GM12873 (cell line): ENCODE results near the gene PGD.

Source experiments
- TF ChIP-seq, protein P1 (sequence below): IDR thresholded peaks from 2 replicates; pipeline ENCODE4 v1.5.1; 2012; ENCODE audit warnings: low read depth, mild to moderate bottlenecking, moderate library complexity, low read length, control low read depth; ENCODE audit not compliant: insufficient read depth; ENCODE audit errors: missing control alignments

The PGD gene

DNA sequence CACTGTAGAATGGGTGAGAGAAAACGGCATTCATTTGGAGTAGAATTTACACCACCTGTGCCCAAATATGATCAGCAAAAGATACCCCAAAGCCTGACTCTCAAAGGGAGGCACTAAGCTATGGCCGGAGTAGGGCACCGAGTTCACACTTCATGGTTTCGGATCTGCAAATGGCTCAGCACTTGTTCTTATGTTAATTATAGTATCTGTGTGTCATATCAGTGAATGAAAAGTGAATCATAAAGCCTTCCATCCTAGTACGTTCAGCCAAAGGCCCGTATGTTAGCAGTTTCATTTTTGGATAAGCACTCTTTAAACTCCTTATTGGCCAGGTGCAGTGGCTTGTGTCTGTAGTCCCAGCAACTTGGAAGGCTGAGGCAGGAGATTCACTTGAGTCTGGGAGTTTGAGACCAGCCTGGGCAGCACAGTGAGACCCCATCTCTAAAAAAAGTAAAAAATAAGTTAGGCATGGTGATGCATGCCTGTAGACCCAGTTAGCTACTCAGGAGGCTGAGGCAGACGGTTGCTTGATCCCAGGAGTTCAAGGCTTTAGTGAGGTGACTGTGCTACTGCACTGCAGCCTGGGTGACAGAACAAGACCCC is 46.0 kb downstream of the PGD start:
- TF ChIP-seq, protein P1, sequence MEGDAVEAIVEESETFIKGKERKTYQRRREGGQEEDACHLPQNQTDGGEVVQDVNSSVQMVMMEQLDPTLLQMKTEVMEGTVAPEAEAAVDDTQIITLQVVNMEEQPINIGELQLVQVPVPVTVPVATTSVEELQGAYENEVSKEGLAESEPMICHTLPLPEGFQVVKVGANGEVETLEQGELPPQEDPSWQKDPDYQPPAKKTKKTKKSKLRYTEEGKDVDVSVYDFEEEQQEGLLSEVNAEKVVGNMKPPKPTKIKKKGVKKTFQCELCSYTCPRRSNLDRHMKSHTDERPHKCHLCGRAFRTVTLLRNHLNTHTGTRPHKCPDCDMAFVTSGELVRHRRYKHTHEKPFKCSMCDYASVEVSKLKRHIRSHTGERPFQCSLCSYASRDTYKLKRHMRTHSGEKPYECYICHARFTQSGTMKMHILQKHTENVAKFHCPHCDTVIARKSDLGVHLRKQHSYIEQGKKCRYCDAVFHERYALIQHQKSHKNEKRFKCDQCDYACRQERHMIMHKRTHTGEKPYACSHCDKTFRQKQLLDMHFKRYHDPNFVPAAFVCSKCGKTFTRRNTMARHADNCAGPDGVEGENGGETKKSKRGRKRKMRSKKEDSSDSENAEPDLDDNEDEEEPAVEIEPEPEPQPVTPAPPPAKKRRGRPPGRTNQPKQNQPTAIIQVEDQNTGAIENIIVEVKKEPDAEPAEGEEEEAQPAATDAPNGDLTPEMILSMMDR, result no peak

DNA sequence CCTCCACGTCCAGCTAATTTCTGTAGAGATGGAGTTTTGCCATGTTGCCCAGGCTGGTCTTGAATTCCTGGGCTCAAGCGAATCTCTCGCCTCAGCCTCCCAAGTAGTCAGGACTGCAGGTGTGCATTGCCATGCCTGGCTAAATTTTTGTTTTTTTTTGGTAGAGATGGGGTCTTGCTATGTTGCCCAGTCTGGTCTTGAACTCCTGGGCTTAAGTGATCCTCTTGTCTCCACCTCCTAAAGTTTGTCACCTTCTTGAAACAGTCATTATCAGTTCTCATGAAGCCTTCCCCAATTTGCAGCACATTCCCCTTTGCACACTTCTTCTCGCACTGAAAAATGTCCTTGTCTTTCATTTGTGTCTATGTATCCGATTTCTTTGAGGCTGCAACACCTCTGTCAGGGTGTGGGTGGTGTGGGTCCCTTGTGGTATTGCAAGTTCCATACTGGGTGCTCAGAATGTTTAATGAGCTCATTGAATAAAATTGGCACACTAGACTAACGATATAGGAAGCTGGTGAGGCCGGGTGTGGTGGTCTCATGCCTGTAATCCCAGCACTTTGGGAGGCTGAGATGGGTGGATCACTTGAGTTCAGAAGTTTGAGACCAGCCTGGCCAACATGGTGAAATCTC is 48.0 kb downstream of the PGD start:
- TF ChIP-seq, protein P1, result no peak

DNA sequence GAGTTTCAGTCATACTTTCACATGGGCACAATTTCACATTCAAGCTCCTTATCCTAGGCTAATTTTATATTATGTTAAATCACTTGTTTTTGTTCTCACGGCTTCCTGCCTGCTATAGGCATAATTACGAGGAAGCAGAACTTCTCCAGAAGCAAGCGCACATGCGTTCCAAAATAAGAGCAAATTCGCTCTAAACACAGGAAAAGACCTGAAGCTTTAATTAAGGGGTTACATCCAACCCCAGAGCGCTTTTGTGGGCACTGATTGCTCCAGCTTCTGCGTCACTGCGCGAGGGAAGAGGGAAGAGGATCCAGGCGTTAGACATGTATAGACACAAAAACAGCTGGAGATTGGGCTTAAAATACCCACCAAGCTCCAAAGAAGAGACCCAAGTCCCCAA is 50.9 kb downstream of the PGD start, which contains the start of gene CORT:
TSS of gene CORT (plus strand) at position 281 of the 400 bp plus-strand sequence. CDS start 193 bp downstream, outside the sequence.
- TF ChIP-seq, protein P1, result no peak

DNA sequence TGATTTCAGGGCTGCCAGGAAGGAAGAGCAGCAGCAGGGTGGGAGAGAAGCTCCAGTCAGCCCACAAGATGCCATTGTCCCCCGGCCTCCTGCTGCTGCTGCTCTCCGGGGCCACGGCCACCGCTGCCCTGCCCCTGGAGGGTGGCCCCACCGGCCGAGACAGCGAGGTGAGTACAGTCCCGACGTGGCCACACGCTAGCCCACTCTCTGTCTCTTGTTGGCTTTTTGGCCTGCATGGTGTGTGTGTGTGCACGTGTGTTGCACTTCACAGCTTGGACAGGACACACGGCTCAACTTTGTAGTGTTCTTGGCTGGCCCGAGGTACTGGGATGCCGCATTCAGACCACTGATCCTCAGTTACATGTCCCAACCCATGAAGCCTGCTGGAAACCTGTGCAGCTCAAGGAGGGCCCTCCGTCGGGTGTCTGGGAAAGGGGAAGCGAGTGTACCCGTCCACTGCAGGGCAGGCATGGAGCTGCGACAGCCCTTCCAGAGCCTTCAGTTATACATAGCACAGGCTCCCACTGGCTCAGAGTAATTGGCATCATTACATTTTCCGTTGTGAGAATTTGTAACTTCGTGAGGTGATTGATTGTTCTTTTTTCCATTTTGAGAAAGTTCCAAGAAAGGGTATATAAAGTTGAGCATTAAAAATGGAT is 51.4 kb downstream of the PGD start:
- TF ChIP-seq, protein P1, result no peak

DNA sequence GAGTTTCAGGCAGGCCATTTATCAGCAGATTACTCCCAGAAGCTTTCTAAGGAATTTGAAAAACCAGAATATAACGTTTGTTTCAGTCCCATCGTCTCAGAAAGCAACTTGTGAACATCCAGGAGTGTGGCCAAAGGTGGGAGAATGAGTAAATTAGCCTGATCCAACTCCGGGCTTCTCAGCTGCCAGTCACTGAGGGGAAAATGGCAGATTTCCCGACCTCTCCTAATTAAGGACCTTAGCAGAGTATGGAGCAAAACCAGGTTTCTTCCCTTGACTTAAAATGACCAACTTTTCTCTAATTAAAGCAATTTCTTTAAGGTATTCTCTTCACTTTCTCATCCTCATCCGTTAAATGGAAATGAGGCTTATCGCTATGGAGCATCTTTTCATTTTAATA is 52.0 kb downstream of the PGD start:
- TF ChIP-seq, protein P1, result no peak

DNA sequence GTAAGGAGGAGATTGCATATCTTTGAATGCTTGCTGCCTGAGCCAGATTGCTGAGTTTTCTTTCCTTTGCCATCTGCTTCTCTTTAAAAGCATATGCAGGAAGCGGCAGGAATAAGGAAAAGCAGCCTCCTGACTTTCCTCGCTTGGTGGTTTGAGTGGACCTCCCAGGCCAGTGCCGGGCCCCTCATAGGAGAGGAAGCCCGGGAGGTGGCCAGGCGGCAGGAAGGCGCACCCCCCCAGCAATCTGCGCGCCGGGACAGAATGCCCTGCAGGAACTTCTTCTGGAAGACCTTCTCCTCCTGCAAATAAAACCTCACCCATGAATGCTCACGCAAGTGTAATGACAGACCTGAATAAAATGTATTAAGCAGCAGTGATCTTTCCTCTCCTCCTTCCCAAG is 52.4 kb downstream of the PGD start:
- TF ChIP-seq, protein P1, result no peak

DNA sequence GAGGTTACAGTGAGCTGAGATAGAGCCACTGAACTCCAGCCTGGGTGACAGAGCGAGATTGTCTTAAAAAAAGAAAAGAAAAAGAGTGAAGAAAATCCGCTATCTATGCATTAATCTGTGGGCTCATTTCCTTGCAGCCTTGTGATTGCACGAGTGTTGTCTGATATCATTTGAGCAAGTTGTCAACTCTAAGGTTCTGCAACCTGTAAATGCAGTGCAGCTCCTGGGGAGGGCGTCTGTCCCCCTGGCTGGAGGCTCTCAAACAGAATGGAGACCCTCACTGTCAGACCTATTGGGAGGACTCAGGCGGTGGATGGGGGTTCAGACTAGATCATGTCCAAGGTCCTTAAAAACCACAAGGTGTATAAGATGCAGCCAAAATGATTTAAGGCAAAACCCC is 57.2 kb downstream of the PGD start:
- TF ChIP-seq, protein P1, result no peak
